H9 (cell line): ENCODE measurements around the gene NADK. TPM values are rescaled to one million over a fixed set of nuclear protein-coding genes. Genes with fewer than 3 reads are reported as not detected.
A peak's percentile ranks its signal among the peaks of the same experiment; 100 is the strongest.

Source experiments
- DNase-seq: peaks from one replicate; pipeline ENCODE4 v3.0.0-alpha.2; 2017
- H2AFZ ChIP-seq: one replicate; pipeline ENCODE4 v1.6.1; 2013; ENCODE audit warnings: mild to moderate bottlenecking, low read length, control low read depth, moderate library complexity
- H2AK5ac ChIP-seq: 2 replicates; pipeline ENCODE4 v1.6.1; 2013; ENCODE audit warnings: low read length, control low read depth, mixed read lengths; ENCODE audit not compliant: insufficient read length
- H2BK120ac ChIP-seq: one replicate; pipeline ENCODE4 v1.6.1; 2013; ENCODE audit warnings: low read depth, mild to moderate bottlenecking, low read length, control low read depth, inconsistent platforms; ENCODE audit not compliant: poor library complexity, severe bottlenecking
- H2BK12ac ChIP-seq: 2 replicates; pipeline ENCODE4 v1.6.1; 2013; ENCODE audit warnings: low read length, control low read depth, mixed read lengths, low read depth; ENCODE audit not compliant: insufficient read length
- H2BK15ac ChIP-seq: 2 replicates; pipeline ENCODE4 v1.6.1; 2013; ENCODE audit warnings: low read depth, low read length, control low read depth
- H2BK20ac ChIP-seq: one replicate; pipeline ENCODE4 v1.6.1; 2013; ENCODE audit warnings: low read depth, mild to moderate bottlenecking, low read length, control low read depth, inconsistent platforms; ENCODE audit not compliant: poor library complexity, severe bottlenecking
- H2BK5ac ChIP-seq: 2 replicates; pipeline ENCODE4 v1.6.1; 2013; ENCODE audit warnings: low read length, control low read depth, mixed read lengths; ENCODE audit not compliant: insufficient read length
- H3K14ac ChIP-seq: 2 replicates; pipeline ENCODE4 v1.6.1; 2013; ENCODE audit warnings: low read length, control low read depth; ENCODE audit not compliant: insufficient read depth
- H3K18ac ChIP-seq: 2 replicates; pipeline ENCODE4 v1.6.1; 2013; ENCODE audit warnings: low read depth, mild to moderate bottlenecking, mixed read lengths, low read length, control low read depth; ENCODE audit not compliant: insufficient read length
- H3K23ac ChIP-seq: 2 replicates; pipeline ENCODE4 v1.6.1; 2013; ENCODE audit warnings: low read length, control low read depth, mixed read lengths, low read depth; ENCODE audit not compliant: insufficient read length
- H3K23me2 ChIP-seq: 2 replicates; pipeline ENCODE4 v1.6.1; 2013; ENCODE audit warnings: low read depth, mild to moderate bottlenecking, mixed read lengths, low read length, control low read depth; ENCODE audit not compliant: insufficient read length, poor library complexity, severe bottlenecking
- H3K27ac ChIP-seq: 2 replicates; pipeline ENCODE4 v1.5.1; 2013; ENCODE audit warnings: low read length, control low read depth, mixed read lengths, low read depth; ENCODE audit not compliant: insufficient read length
- H3K27me3 ChIP-seq: 2 replicates; pipeline ENCODE4 v1.6.1; 2013; ENCODE audit warnings: low read length, control low read depth, inconsistent platforms; ENCODE audit not compliant: insufficient read depth
- H3K4ac ChIP-seq: 2 replicates; pipeline ENCODE4 v1.6.1; 2013; ENCODE audit warnings: low read depth, mild to moderate bottlenecking, control low read depth, inconsistent platforms, low read length, moderate library complexity
- H3K4me1 ChIP-seq: 2 replicates; pipeline ENCODE4 v1.6.1; 2013; ENCODE audit warnings: low read length, control low read depth, inconsistent platforms; ENCODE audit not compliant: insufficient read depth
- H3K4me2 ChIP-seq: 2 replicates; pipeline ENCODE4 v1.6.1; 2013; ENCODE audit warnings: low read length, control low read depth, mixed read lengths; ENCODE audit not compliant: insufficient read length, insufficient read depth
- H3K56ac ChIP-seq: 2 replicates; pipeline ENCODE4 v1.6.1; 2013; ENCODE audit warnings: low read depth, mild to moderate bottlenecking, mixed read lengths, low read length, control low read depth; ENCODE audit not compliant: insufficient read length
- H3K79me1 ChIP-seq: 2 replicates; pipeline ENCODE4 v1.6.1; 2013; ENCODE audit warnings: low read depth, mild to moderate bottlenecking, moderate library complexity, low read length, control low read depth, inconsistent platforms; ENCODE audit not compliant: insufficient read depth, poor library complexity, severe bottlenecking
- H3K79me2 ChIP-seq: 2 replicates; pipeline ENCODE4 v1.6.1; 2013; ENCODE audit warnings: low read length, control low read depth, inconsistent platforms; ENCODE audit not compliant: insufficient read depth
- H3K9ac ChIP-seq: 2 replicates; pipeline ENCODE4 v1.6.1; 2013; ENCODE audit warnings: low read length, control low read depth, mixed read lengths; ENCODE audit not compliant: insufficient read length; ENCODE audit errors: extremely low read depth
- H3K9me3 ChIP-seq: one replicate; pipeline ENCODE4 v1.6.1; 2013; ENCODE audit warnings: low read depth, low read length, inconsistent platforms; ENCODE audit not compliant: control insufficient read depth
- H3T11ph ChIP-seq: one replicate; pipeline ENCODE4 v1.6.1; 2013; ENCODE audit warnings: mild to moderate bottlenecking, low read length, control low read depth, inconsistent platforms
- H4K20me1 ChIP-seq: one replicate; pipeline ENCODE4 v1.6.1; 2013; ENCODE audit not compliant: control insufficient read depth, insufficient read length, insufficient read depth
- H4K5ac ChIP-seq: 2 replicates; pipeline ENCODE4 v1.6.1; 2013; ENCODE audit warnings: low read depth, mild to moderate bottlenecking, mixed read lengths, low read length, control low read depth; ENCODE audit not compliant: insufficient read length
- H4K8ac ChIP-seq: replicated peaks from 2 replicates; pipeline ENCODE4 v1.6.1; 2013; ENCODE audit warnings: low read length, control low read depth, mixed read lengths, low read depth; ENCODE audit not compliant: insufficient read length
- H4K91ac ChIP-seq: 2 replicates; pipeline ENCODE4 v1.6.1; 2013; ENCODE audit warnings: low read depth, mild to moderate bottlenecking, moderate library complexity, mixed read lengths, low read length, control low read depth; ENCODE audit not compliant: insufficient read length
- H3K27ac Mint-ChIP-seq, 3 experiments: 2 replicates in 2 of 3; 3 replicates in 1 of 3; pipeline ENCODE4 v1.8.0; 2020 to 2021; ENCODE audit warnings: mixed read lengths in 3 of 3, mild to moderate bottlenecking in 1 of 3, moderate library complexity in 1 of 3
- H3K27me3 Mint-ChIP-seq: 2 replicates; pipeline ENCODE4 v1.8.0; 2021; ENCODE audit warnings: low read depth, mild to moderate bottlenecking, moderate library complexity, mixed read lengths
- H3K36me3 Mint-ChIP-seq, 3 experiments: 2 replicates in 2 of 3; 3 replicates in 1 of 3; pipeline ENCODE4 v1.8.0; 2020 to 2021; ENCODE audit warnings: low read depth in 3 of 3, mixed read lengths in 3 of 3; ENCODE audit not compliant: insufficient read depth in 1 of 3
- H3K4me1 Mint-ChIP-seq, 2 experiments: 2 replicates each; pipeline ENCODE4 v1.8.0; 2020; ENCODE audit warnings: mixed read lengths in 2 of 2
- H3K4me3 Mint-ChIP-seq, 2 experiments: 2 replicates in 1 of 2; 3 replicates in 1 of 2; pipeline ENCODE4 v1.8.0; 2020 to 2021; ENCODE audit warnings: mild to moderate bottlenecking in 2 of 2, mixed read lengths in 2 of 2, moderate library complexity in 1 of 2
- H3K9me3 Mint-ChIP-seq, 2 experiments: 2 replicates in 1 of 2; 3 replicates in 1 of 2; pipeline ENCODE4 v1.8.0; 2020; ENCODE audit warnings: mild to moderate bottlenecking in 2 of 2, mixed read lengths in 2 of 2, moderate library complexity in 1 of 2
- CTCF ChIP-seq: fragments of 200-600 bp; sonication (generic); conservative IDR thresholded peaks from 3 replicates; pipeline ENCODE4 v1.8.0; 2021; ENCODE audit warnings: antibody characterized with exemption, mild to moderate bottlenecking
- WGBS: extraction: QIAGEN DNeasy Blood & Tissue Kit; methylation state at CpG from one replicate; pipeline ENCODE4 v1.1.7; 2013; ENCODE audit warnings: missing lambda C conversion rate, low lambda C conversion rate, mixed read lengths; ENCODE audit not compliant: insufficient read length; ENCODE audit errors: extremely low coverage; 5-methylcytosine and 5-hydroxymethylcytosine counted together
- total RNA-seq: library from RNA; stranded (reverse); gene quantifications from 2 replicates; pipeline ENCODE4 v1.2.1, GENCODE V29; 2021

The NADK gene
- total RNA-seq, 1 experiment from 2014 or later = 105 TPM

GRCh38 chr1:1786836-1787605 lies 8.8 kb upstream of the NADK start:
- Histone ChIP-seq H2BK20ac (no peak overlapping the region), H3K23ac (no peak overlapping the region), H2AK5ac (no peak overlapping the region), H3K27me3 (no peaks in the 10 kb centered on the region), H3K9ac (no peak overlapping the region), H3K18ac (no peak overlapping the region), H3K27ac (no peak overlapping the region), H2AFZ (no peak overlapping the region), H3K79me2 (no peaks in the 10 kb centered on the region), H2BK12ac (no peak overlapping the region), H4K20me1 (no peaks in the 10 kb centered on the region), H3K4me1 (no peaks in the 10 kb centered on the region; the same call in 1 of the 2 replicates), H2BK5ac (no peak overlapping the region), H3T11ph (no peak overlapping the region), H3K79me1 (peaks cover 3% of the 10 kb centered on the region), H4K8ac (no peak overlapping the region), H3K23me2 (peaks cover 8% of the 10 kb centered on the region), H2BK15ac (no peak overlapping the region), H3K9me3 (no peaks in the 10 kb centered on the region), H3K4me2 (no peak overlapping the region), H3K14ac (no peak overlapping the region), H4K5ac (no peak overlapping the region), H2BK120ac (no peak overlapping the region), H3K56ac (no peak overlapping the region), H4K91ac (no peak overlapping the region), H3K4ac (no peak overlapping the region)
- H3K27ac Mint-ChIP-seq = peak overlapping the region in 2 of 3 experiments; percentile 21 to 57; a peak in 1 of 7 replicates
- WGBS = no CpG with 5 or more reads among the region's 20 CpGs
- H3K9me3 Mint-ChIP-seq = no peaks in the 10 kb centered on the region; a peak in 1 of 5 replicates
- H3K36me3 Mint-ChIP-seq = peaks cover 43 to 73% (median 66%) of the 10 kb centered on the region in 3 experiments
- H3K4me3 Mint-ChIP-seq = no peak overlapping the region
- H3K4me1 Mint-ChIP-seq = peaks cover 6 to 16% of the 10 kb centered on the region in 2 experiments
- DNase-seq = no peak
- TF ChIP-seq CTCF = no peak
- no peaks in the 10 kb centered on the region; the same call in 1 of the 2 replicates for H3K27me3 Mint-ChIP-seq
